ENCODE results near the gene MAS1L. TPM values are rescaled to one million over a fixed set of nuclear protein-coding genes. Genes with fewer than 3 reads are reported as not detected.

Gene MAS1L
- total RNA-seq (2021; fragmentation: NEBNext Ultra II Directional; extraction: Animal tissue kit (Norgen Biotek cat#: 25700)): not detected
- long read RNA-seq: 0 reads

GRCh38 chr6:29487660-29488059 lies at the start of gene MAS1L:
TSS of gene MAS1L (minus strand) at chr6:29487956. CDS start at chr6:29487902, 54 bp downstream.
- Mint-ChIP-seq H3K27me3 (ENCODE audit: insufficient read depth) (no peaks in the 10 kb centered on the region; the same call in 1 of the 2 replicates), H3K4me1 (ENCODE audit: low read depth) (no peaks in the 10 kb centered on the region)

DNA sequence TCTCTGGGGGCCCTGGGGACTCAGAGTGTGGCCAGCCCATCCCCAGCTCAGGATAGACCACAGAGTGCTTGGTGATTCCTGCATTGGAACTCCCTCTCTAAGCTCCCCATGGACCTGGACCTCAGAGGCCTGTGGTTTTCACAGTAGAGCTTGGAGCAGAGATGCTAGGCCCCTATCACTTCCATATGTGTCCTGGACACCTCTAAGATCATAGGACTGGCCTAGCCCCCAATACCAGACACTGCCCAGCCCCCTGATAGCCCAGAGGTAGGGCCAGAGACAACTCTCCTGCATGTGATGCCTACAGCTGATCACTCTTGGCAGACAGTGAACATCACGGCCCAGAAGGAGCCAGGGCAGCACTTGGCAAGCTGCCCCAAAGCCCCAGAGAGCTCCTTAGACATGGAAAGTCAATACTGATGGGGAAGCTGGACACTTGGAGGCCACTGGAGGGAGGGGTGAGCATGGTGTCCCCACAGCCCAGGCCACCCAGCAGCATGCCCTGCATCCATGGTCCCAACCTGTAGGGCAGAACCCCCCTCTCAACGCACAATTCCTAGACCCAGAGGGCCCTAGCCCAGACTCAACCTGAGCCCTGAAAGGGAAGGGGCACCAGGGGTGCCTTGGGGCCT lies 44.7 kb upstream of the MAS1L start:
- TF ChIP-seq, protein P1, sequence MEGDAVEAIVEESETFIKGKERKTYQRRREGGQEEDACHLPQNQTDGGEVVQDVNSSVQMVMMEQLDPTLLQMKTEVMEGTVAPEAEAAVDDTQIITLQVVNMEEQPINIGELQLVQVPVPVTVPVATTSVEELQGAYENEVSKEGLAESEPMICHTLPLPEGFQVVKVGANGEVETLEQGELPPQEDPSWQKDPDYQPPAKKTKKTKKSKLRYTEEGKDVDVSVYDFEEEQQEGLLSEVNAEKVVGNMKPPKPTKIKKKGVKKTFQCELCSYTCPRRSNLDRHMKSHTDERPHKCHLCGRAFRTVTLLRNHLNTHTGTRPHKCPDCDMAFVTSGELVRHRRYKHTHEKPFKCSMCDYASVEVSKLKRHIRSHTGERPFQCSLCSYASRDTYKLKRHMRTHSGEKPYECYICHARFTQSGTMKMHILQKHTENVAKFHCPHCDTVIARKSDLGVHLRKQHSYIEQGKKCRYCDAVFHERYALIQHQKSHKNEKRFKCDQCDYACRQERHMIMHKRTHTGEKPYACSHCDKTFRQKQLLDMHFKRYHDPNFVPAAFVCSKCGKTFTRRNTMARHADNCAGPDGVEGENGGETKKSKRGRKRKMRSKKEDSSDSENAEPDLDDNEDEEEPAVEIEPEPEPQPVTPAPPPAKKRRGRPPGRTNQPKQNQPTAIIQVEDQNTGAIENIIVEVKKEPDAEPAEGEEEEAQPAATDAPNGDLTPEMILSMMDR (IDR thresholded peaks at IDR 0.05): no peak
- DNase-seq: no peak
- peaks cover 22% of the 10 kb centered on the region for H3K9me3 Mint-ChIP-seq
- H3K4me3 Mint-ChIP-seq: no peak overlapping the region
- no peak overlapping the region for H3K27ac Mint-ChIP-seq
- H3K4me1 Mint-ChIP-seq (ENCODE audit: low read depth): no peaks in the 10 kb centered on the region
- H3K36me3 Mint-ChIP-seq (ENCODE audit: low read depth): 0 out of 2 replicates have a peak, but pooled peaks cover 3% of the 10 kb centered on the region
- H3K27me3 Mint-ChIP-seq (ENCODE audit: insufficient read depth): no peaks in the 10 kb centered on the region; the same call in 1 of the 2 replicates

More at GRCh38 chr6:29487660-29488059, at the start of gene MAS1L:
- Mint-ChIP-seq H3K4me3 (no peak within 1 kb of the TSS), H3K27ac (no peak within 1 kb of the TSS), H3K9me3 (peaks cover 30% of the 10 kb centered on the region), H3K36me3 (ENCODE audit: low read depth) (no peaks in the 10 kb centered on the region)
- TF ChIP-seq, protein P1 (IDR thresholded peaks at IDR 0.05): no peak
- no peak for DNase-seq

- TF ChIP-seq, protein P1 (IDR thresholded peaks at IDR 0.05): no peak
- 0 out of 2 replicates have a peak, but pooled peaks cover 3% of the 10 kb centered on the region for H3K36me3 Mint-ChIP-seq (ENCODE audit: low read depth)
Measured at GRCh38 chr6:29531668-29532067, 43.9 kb upstream of the MAS1L start.

DNA sequence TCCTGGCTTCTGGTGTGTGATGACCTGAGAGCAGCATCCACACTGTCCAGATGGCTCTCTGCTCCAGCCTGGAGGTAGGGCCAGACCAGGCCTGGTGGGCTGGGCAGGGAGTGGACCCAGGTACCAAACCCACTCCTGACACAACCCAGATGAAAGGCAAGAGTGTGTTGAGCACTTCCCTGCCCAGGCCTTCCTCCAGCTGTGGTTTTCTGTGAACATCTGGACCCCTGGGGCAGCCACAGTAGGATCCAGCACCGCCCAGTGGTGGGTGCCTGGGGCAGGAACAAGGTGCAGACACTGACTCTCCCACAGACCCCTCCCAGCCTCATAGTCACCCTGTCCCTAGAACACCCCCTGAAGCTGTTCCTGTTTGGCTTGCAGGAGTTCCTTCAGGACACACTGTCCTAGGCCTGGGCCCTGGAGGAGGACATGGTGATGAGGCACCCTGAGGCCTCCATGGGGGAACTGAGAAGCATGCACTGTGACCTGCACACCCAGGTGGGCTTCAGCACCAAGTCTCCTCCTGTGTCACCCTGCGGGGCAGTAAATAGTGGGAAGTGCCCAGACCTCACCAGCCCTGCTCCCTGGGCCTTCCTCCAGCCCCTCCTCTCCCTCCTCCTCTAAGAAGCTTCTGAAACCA lies 43.0 kb upstream of the MAS1L start:
- Mint-ChIP-seq H3K9me3 (peaks cover 19% of the 10 kb centered on the region), H3K4me1 (ENCODE audit: low read depth) (no peaks in the 10 kb centered on the region), H3K36me3 (ENCODE audit: low read depth) (0 out of 2 replicates have a peak, but pooled peaks cover 3% of the 10 kb centered on the region), H3K27ac (no peak overlapping the region), H3K27me3 (ENCODE audit: insufficient read depth) (no peaks in the 10 kb centered on the region; the same call in 1 of the 2 replicates), H3K4me3 (no peak overlapping the region)
- TF ChIP-seq, protein P1 (IDR thresholded peaks at IDR 0.05): no peak
- DNase-seq: no peak

More at GRCh38 chr6:29531668-29532067, 43.9 kb upstream of the MAS1L start:
- Mint-ChIP-seq H3K4me3 (no peak overlapping the region), H3K27ac (no peak overlapping the region), H3K4me1 (ENCODE audit: low read depth) (no peaks in the 10 kb centered on the region), H3K9me3 (peaks cover 19% of the 10 kb centered on the region), H3K27me3 (ENCODE audit: insufficient read depth) (no peaks in the 10 kb centered on the region; the same call in 1 of the 2 replicates)
- DNase-seq: no peak

GRCh38 chr6:29529956-29530355 lies 42.2 kb upstream of the MAS1L start:
- Mint-ChIP-seq H3K4me1 (ENCODE audit: low read depth) (no peaks in the 10 kb centered on the region), H3K27me3 (ENCODE audit: insufficient read depth) (no peaks in the 10 kb centered on the region; the same call in 1 of the 2 replicates)
- TF ChIP-seq, protein P1 (IDR thresholded peaks at IDR 0.05): no peak

More at GRCh38 chr6:29529956-29530355, 42.2 kb upstream of the MAS1L start:
- Mint-ChIP-seq H3K9me3 (peaks cover 19% of the 10 kb centered on the region), H3K36me3 (ENCODE audit: low read depth) (0 out of 2 replicates have a peak, but pooled peaks cover 3% of the 10 kb centered on the region), H3K27ac (no peak overlapping the region), H3K4me3 (no peak overlapping the region)
- DNase-seq: no peak
